GM19463 (cell line): ENCODE measurements around the gene THEMIS2.
A peak's percentile ranks its signal among the peaks of the same experiment; 100 is the strongest.
"Not testable (repeated sequence)": the region's sequence is repeated elsewhere in the genome, so short reads cannot be mapped to it uniquely, and the experiment has no call there.

ENCODE experiments used
- ATAC-seq: cut with Tn5 transposase; IDR thresholded peaks from one replicate; pipeline ENCODE4 v1.9.1; 2021; ENCODE audit warnings: mild to moderate bottlenecking, moderate library complexity; ENCODE audit not compliant: unreplicated experiment

The THEMIS2 gene

DNA sequence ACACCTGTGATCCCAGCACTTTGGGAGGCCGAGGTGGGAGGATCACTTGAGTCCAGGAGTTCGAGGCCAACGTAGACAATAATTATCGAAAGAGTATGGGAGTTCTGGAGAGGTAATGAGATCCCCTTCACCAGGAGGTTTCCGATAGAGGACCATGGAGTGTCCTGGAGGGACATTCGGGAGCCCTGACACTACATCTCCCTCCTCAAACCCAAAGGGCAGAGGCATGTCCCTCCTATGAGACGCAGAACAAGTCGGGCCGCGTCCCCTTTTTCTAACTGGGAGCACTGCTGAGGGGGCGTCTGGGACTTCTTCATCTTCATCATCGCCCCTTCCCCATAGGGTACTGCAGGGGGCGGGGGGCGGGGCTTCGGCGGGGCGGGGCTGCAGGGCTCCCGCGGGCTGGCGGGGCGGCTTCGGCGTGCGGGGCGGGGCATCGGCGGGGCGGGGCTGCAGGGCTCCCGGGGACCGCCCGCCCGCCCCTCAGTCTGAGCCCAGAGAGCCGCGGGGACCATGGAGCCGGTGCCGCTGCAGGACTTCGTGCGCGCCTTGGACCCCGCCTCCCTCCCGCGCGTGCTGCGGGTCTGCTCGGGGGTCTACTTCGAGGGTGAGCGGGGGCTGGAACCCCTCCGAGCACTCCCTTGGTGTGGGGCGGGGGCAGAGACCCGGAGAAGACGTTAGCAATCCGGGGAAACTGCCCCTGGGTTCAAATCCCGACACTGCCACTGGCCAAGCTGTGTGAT, at the start of gene THEMIS2:
THEMIS2 (plus strand) TSS at position 486 of the 743 bp plus-strand sequence; CDS start at position 514, 28 bp downstream.
- no peak for ATAC-seq

DNA sequence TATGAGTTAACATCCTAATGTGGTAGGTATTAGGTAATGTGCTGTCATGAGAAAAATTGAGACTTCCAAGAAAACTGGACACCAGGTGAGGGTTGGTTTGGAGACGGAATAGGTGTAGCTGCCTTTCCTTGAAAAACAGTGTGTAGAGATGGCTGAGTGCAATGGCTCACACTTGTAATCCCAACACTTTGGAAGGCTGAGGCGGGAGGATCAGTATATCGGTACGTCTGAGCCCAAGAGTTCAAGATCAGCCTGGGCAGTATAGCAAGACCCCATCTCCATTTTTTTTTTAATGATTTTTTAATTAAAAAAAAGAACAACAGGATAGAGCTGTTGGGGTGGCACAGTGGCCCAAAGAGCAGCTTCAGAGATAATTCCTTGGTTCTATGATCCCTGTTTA, 48.6 kb upstream of the THEMIS2 start:
- ATAC-seq = no peak

GRCh38 chr1:27824411-27824810, 47.9 kb upstream of the THEMIS2 start:
- no peak for ATAC-seq

DNA sequence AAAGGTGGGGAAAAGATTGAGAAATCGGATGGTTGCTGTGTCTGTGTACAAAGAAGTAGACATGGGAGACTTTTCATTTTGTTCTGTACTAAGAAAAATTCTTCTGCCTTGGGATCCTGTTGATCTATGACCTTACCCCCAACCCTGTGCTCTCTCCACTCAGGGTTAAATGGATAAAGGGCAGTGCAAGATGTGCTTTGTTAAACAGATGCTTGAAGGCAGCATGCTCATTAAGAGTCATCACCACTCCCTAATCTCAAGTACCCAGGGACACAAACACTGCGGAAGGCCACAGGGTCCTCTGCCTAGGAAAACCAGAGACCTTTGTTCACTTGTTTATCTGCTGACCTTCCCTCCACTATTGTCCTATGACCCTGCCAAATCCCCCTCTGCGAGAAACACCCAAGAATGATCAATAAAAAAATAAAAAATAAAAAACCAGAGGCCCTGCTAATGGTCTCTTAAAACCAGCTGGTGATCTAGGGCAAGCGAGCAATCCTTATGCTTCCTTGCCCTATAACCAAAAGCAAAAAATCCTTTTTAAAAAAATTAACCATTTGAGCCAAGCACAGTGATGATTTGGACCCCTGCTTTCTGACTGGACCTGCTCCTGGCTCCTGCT, 42.9 kb upstream of the THEMIS2 start:
- not testable (repeated sequence) for ATAC-seq

DNA sequence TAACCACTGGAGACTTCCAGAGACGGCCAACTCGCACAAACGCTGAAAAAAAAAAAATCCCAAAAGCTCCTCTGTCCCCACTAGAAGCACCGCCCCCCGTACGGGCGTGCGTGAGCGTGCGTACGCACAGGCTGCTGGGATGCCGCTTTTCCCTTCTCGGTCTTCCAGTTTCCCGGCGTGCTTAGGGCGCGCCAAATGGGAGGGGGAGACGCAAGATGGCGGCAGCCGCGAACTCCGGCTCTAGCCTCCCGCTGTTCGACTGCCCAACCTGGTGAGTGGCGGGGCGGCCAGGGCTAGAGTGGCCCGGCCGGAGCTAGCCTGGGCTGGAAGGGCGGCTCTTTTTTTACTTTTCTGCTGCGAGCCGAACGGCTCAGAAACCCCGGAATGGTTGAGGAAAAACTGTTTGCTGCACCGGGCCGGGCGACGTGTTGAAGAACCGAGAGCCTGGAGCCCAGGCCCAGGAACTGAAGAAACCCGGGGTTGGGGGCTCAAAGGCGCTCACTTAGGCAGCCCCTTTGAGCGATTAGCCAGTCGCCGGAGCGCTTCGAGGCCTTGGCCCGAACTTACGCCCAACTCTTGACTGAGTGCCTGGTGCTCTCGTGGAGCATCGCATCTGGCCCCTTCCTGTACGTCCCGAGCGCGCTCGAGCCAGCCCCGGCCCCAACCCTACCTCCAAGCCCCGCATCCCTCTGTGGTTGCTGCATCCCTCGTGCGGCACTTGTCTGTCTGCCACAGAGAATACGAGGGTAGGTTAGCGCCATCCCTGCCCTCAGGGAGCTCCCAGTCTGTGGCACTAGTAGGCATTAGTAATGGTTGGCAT, 41.5 kb upstream of the THEMIS2 start, which contains the start of gene PPP1R8:
PPP1R8 (plus strand) TSS at position 162 of the 820 bp plus-strand sequence; CDS start at position 216, 54 bp downstream.
- peak; percentile 94 for ATAC-seq

DNA sequence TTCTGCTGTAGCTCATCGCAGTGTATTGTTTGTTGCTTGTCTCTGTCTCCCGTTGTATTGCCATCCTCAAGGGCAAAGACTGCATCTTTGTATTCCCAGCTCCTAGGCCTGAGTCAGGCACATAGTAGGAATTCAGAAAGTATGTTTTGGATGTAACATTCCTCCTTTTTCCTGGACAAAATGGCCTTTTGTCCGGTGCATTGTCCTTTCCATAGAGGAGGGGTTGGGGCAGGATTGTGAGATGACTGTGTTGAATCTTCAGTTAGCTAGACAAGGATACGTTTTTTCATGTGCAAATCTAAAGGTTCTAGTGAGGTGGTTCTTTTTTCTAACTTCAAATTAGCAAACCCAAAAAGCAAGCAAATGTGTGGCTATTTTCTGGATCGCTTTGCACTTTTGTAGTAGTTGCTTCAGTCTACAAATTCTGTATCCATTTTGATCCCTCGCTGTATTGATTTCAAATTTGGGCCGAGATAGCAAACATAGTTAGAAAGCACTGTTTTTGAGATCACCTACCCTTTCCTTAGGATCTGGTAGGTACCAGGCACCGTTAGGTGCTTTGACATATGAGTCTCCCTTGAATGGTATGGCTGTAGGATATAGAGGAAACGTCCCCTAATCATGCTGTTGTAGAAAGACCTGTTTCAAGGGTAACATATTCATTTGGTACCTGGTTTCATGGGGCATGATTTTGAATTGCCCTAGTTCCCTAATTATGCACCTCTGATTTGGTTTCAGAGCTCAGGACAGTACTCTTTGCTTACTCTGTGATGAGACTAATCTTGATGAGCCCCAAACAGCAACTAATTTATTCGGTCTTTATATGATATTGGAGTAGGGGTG, 40.6 kb upstream of the THEMIS2 start:
- no peak for ATAC-seq

GRCh38 chr1:27832762-27833161, 39.6 kb upstream of the THEMIS2 start:
- no peak for ATAC-seq

- ATAC-seq = no peak
Measured at GRCh38 chr1:27833470-27833869, 38.9 kb upstream of the THEMIS2 start.

GRCh38 chr1:27835046-27835445, 37.3 kb upstream of the THEMIS2 start:
- ATAC-seq = no peak

GRCh38 chr1:27835501-27835900, 36.8 kb upstream of the THEMIS2 start:
- ATAC-seq = no peak

DNA sequence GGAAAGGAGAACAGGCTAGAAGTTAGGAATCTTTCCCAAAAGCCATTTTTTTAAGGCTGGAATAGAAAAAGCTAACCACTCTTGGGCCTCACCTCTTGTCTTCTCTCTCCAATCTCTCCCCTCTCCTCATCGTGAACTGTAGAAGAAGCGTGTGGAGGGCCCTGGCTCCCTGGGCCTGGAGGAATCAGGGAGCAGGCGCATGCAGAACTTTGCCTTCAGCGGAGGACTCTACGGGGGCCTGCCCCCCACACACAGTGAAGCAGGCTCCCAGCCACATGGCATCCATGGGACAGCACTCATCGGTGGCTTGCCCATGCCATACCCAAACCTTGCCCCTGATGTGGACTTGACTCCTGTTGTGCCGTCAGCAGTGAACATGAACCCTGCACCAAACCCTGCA, 22.4 kb upstream of the THEMIS2 start:
- ATAC-seq = no peak

GRCh38 chr1:27855085-27855484, 17.3 kb upstream of the THEMIS2 start:
- ATAC-seq = no peak

DNA sequence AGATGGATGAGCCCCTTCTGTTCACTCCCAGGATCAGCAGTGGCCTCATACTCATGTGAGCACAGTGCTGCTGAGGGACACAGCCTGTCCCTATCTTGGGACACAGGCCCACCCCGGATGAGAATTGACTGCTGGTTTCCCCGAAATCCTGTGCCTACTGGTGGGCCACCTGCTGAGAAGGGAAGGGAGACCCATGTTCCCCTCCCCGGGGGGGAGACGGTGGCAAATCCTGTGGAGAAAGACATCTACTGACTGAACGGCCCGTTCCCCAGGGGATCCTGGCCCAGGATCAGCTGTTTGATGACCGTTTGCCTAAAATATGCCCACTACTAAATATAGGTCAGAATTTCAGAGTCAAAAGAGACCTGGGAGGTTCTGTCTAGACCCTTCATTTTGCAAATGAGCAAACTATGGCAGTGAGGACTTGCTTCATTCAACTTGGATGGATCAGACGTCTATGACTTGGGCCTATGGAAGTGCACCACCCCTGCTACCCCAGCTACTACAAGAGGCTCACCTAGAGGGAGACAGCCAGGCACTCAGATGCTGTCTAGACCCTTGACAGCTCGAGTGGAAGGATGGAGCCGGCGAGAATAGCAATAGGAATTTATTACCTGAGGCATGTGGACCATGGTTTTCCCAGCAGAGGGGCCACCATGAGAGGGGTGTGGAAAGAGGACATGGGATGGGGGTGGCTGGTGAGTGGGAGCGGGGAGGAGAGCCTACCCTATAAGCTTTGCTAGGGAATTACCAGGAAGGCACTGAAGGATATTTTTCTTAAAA, 15.6 kb upstream of the THEMIS2 start:
- ATAC-seq = no peak

DNA sequence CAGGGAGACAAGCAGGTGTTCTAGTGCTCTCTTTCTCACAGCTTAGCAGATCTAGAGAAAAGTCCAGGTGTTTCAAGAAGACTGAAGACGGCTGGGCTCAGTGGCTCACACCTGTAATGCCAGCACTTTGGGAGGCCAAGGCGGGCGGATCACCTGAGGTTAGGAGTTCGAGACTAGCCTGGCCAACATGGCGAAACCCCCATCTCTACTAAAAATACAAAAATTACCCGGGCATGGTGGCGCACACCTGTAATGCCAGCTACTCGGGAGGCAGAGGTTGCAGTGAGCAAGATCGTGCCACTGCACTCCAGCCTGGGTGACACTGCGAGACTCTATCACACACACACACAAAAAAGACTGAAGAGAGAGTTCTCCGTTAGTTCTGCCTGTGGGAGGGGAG, 14.8 kb upstream of the THEMIS2 start:
- not testable (repeated sequence) for ATAC-seq

GRCh38 chr1:27858072-27858948, 14.0 kb upstream of the THEMIS2 start:
- ATAC-seq = peak; percentile 69

DNA sequence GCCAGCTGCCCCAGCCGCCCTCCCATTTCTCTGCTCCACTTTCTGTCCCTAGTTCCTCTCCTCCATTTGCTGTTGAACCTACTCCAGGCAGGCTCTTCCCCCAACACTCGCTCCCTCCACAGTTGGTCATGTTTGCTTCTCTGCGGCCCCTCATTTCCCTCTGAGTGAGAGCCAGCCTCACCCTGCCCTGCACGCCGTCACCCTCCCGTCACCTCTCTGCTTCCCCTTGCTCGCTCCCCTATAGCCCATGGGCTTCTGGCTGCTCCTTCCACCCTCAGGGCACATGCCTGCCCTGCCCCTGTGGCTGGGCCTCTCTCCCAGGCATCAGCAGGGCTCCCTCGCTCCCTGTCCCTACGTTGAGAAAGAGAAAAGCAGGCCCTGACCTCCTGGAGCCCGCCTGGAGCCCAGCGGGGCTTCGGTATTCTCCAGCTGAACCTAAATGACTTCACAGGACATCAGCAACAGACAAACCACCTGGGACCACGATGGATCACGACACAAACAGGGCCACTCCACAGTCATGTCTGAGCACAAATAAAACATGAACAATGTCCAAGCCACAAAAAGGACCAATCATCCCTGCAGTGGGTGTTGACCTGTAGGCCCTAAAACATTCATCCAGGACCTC, 13.3 kb upstream of the THEMIS2 start:
- ATAC-seq = no peak

GRCh38 chr1:27861436-27861835, 10.9 kb upstream of the THEMIS2 start:
- ATAC-seq = no peak

GRCh38 chr1:27862004-27862403, 10.3 kb upstream of the THEMIS2 start:
- ATAC-seq = no peak
